Muscle layer of colon (tissue), 2 donors: ENCODE results near the gene ZNF79.
A peak's percentile ranks its signal among the peaks of the same experiment; 100 is the strongest.

Experiments used
- H3K27ac ChIP-seq: one replicate; pipeline ENCODE4 v1.7.0; 2013; ENCODE audit warnings: low read depth, mild to moderate bottlenecking, low read length, moderate library complexity
- H3K27me3 ChIP-seq, 2 donors: one replicate each; pipeline ENCODE4 v1.7.0; 2013; ENCODE audit warnings: low read length in 2 of 2, mild to moderate bottlenecking in 2 of 2; ENCODE audit not compliant: insufficient read depth in 2 of 2, control insufficient read depth in 1 of 2
- H3K36me3 ChIP-seq: one replicate; pipeline ENCODE4 v1.7.0; 2013; ENCODE audit warnings: mild to moderate bottlenecking, low read length; ENCODE audit not compliant: insufficient read depth
- H3K4me1 ChIP-seq: one replicate; pipeline ENCODE4 v1.7.0; 2013; ENCODE audit warnings: mild to moderate bottlenecking, low read length; ENCODE audit not compliant: insufficient read depth
- H3K4me3 ChIP-seq, 2 donors: one replicate each; pipeline ENCODE4 v1.7.0; 2013; ENCODE audit warnings: low read length in 2 of 2, low read depth in 1 of 2, mild to moderate bottlenecking in 1 of 2, moderate library complexity in 1 of 2
- H3K9ac ChIP-seq: one replicate; pipeline ENCODE4 v1.7.0; 2013; ENCODE audit warnings: low read length
- H3K9me3 ChIP-seq: one replicate; pipeline ENCODE4 v1.7.0; 2013; ENCODE audit warnings: mild to moderate bottlenecking, low read length
- donor health status: abdominal sarcoma.
- donor health status: Adenocarcinoma of cecum.

ZNF79 gene

DNA sequence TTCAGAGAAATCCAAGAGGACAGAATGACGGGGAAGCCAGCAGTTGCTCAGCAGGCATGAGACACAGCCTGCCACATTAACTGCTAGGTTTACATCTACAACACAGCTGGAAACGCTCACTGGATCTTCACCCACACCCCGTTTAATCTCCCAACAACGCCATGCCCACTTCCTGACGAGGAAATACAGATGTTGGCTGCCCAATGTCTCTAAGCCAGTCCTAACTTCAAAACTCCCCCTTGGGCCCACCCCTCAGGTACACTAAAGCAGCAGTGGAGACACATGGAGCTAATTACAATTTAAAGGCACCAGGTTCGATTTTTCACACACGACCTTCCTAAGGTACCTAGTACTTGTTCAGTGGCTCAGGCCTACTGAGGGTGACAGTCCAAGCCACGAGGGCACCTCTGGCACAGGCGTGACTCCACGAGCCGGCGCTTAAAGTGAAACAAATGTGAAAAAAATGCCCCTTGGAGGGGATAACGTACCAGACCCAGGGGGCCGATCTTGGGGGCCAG, 26.1 kb downstream of the ZNF79 start:
- H3K36me3 ChIP-seq: peaks cover 55% of the 10 kb centered on the region
- H3K9me3 ChIP-seq: no peaks in the 10 kb centered on the region
- peak overlapping the region; percentile 84 to 94 for H3K4me3 ChIP-seq
- no peaks in the 10 kb centered on the region for H3K27me3 ChIP-seq
- H3K27ac ChIP-seq: peak overlapping the region; percentile 95
- H3K4me1 ChIP-seq: peaks cover 36% of the 10 kb centered on the region
- H3K9ac ChIP-seq: peak overlapping the region; percentile 82

DNA sequence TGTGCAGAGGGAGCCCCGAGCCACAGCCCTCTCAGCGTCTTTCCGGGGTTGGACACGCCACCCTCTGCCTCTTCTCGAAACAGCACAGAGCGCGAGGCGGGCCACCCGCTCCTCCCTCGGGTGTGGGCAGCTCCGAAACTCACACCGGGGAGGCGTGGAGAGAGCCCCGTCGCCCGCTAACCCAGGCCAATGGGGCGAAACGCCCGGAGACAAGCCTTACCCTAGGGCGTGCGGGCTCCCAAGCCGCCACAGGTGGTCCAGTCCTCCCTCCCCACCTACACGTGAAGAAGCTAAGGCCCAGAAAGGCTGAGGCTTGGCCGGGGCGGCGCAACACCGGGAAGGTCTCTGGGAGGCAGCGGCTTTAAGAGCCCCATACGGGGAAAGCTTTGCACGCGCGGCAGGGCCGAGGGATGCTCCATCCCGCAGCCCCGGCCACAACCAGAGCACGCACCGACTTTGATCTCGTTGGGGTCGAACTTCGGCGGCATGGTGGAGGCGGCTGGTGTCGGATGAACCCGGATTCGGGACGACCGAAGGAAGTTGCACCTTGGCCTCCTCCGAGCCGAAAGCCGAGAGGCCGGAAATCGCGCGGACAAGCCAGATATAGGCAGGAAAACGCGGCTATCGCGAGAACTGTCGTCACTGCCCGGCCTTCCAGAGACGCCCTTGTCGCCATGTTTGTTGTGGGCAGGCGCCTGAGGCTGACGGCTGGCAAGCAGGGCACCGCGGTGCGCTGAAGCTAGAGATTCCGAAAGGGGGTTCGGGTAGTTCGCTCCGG, 26.8 kb downstream of the ZNF79 start, which contains the start of the genes LRSAM1 and RPL12:
Gene LRSAM1, plus strand, starts transcription at position 681 of the 778 bp plus-strand sequence. CDS start 3,018 bp downstream, outside the sequence.
Gene RPL12, minus strand, starts transcription at position 577 of the 778 bp plus-strand sequence. Its CDS starts 89 bp downstream, at position 488.
- Histone ChIP-seq H3K4me1 (peaks cover 41% of the 10 kb centered on the region), H3K36me3 (peaks cover 49% of the 10 kb centered on the region), H3K9me3 (no peaks in the 10 kb centered on the region), H3K9ac (peak within 1 kb of the TSS; percentile 82), H3K27ac (peak within 1 kb of the TSS; percentile 95), H3K4me3 (peak within 1 kb of the TSS; percentile 84 to 94), H3K27me3 (no peaks in the 10 kb centered on the region)

DNA sequence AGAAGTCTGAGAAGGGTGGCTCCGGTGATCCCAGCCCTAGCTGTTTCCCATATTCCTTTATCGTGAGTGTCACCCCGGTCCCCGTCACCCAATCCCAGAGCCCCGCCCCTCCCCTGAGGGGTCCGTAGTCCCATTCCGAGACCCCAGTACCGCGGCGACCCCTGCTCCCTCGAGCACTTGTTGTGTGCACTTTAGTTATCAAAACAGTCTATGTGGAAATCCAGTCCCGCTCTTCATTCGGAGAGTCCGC, 27.4 kb downstream of the ZNF79 start:
- H3K27me3 ChIP-seq: no peaks in the 10 kb centered on the region
- H3K9ac ChIP-seq: peak overlapping the region; percentile 69
- H3K27ac ChIP-seq: peak overlapping the region; percentile 95
- peak overlapping the region; percentile 84 to 94 for H3K4me3 ChIP-seq
- peaks cover 41% of the 10 kb centered on the region for H3K4me1 ChIP-seq
- H3K9me3 ChIP-seq: no peaks in the 10 kb centered on the region
- peaks cover 44% of the 10 kb centered on the region for H3K36me3 ChIP-seq

DNA sequence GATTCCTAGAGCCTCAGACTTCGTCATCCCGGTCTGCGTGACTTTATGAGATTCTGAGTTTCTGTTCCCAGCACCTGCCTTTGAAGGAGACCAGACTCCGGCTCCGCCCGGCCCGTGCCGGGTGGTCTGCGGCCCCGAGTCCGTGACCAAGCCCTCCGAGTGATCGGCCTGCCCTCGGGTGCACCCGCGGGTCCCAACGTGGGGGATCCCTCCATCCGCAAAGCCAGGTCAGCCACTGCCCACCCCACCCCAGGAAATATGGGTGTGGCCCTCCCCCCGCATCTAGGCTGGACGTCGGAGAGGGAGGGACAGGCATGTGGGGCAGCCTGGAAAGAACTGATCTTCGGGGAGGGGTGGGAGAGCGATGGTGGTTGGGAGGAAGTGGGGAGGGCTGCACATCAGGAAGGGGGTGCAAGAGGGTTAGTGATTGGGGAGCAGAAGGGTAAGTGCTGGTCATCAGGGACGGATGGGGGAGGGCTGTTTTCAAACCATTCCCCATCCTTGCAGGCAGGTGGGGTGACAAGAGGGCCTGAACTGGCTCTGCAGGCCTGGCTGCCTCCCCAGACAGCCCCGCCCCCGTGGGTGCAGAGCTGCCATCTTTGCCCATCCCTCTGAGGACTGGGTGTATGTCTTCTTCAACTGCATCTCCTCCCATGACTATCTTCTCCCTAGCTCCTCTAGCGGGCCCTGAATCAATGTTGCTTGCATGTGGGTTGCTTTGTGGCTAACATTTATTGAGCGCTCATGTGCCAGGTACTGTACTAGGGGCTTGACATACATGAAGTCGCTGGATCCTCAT, 27.9 kb downstream of the ZNF79 start:
- Histone ChIP-seq H3K27ac (peak overlapping the region; percentile 95), H3K4me3 (peak overlapping the region; percentile 84 to 94), H3K36me3 (peaks cover 38% of the 10 kb centered on the region), H3K9ac (peak overlapping the region; percentile 69), H3K4me1 (peaks cover 41% of the 10 kb centered on the region), H3K9me3 (no peaks in the 10 kb centered on the region), H3K27me3 (no peaks in the 10 kb centered on the region)

DNA sequence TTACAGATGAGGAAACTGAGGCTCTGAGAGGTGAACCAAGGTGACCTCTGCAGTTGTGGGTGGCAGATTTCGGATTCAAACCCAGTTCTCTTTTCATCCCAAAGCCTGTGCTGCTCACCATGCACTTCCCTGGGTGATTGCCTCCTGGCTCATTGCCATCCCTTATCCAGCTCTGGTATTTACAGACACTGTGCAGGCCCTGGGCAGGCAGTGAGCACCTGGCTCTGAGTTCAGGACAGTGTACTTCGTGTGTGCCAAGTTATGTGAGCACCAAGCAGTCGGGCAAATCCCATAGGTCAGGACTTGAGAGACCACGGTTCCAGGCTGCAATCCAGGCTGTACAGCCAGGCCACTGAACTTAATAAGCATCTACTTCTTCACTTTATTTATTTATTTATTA, 28.5 kb downstream of the ZNF79 start:
- Histone ChIP-seq H3K36me3 (peaks cover 38% of the 10 kb centered on the region), H3K4me3 (peak overlapping the region; percentile 84 to 94), H3K4me1 (peaks cover 41% of the 10 kb centered on the region), H3K27ac (peak overlapping the region; percentile 95), H3K9me3 (no peaks in the 10 kb centered on the region), H3K27me3 (no peaks in the 10 kb centered on the region), H3K9ac (no peak overlapping the region)

DNA sequence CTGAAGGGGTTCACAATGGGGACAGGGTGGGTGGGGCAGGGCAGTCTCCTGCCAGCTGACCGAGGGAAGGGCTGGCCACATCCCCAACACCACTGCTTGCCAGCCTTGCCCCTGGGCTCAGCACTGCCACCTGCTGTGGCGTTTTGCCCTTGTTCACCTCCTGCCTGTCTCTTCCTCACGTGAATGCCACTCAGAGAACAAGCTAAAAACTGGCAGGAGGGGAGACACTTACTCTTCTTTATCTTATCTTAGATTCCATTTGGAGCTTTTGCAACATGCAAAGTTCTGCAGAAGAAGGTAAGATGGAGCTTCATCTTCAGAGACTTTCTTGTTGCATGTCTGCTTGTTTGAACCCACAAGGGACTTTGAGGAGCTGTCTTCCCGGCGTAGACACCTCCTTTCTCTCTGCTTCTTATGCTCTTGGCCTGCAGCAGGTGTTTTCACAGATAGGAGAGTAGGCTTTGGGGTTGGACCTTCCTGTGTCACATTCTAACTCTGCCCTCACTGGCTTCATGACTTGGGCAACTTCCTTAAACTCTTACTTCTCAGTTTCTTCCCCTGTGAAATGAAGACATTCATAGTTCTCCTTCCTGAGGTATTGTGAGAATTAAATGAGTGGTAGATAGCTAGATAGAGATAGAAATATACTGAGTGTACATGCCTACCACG, 31.3 kb downstream of the ZNF79 start:
- peaks cover 33% of the 10 kb centered on the region for H3K36me3 ChIP-seq
- H3K27me3 ChIP-seq: no peaks in the 10 kb centered on the region
- H3K9ac ChIP-seq: no peak overlapping the region
- peaks cover 25% of the 10 kb centered on the region for H3K4me1 ChIP-seq
- H3K9me3 ChIP-seq: no peaks in the 10 kb centered on the region
- no peak overlapping the region for H3K4me3 ChIP-seq
- no peak overlapping the region for H3K27ac ChIP-seq

DNA sequence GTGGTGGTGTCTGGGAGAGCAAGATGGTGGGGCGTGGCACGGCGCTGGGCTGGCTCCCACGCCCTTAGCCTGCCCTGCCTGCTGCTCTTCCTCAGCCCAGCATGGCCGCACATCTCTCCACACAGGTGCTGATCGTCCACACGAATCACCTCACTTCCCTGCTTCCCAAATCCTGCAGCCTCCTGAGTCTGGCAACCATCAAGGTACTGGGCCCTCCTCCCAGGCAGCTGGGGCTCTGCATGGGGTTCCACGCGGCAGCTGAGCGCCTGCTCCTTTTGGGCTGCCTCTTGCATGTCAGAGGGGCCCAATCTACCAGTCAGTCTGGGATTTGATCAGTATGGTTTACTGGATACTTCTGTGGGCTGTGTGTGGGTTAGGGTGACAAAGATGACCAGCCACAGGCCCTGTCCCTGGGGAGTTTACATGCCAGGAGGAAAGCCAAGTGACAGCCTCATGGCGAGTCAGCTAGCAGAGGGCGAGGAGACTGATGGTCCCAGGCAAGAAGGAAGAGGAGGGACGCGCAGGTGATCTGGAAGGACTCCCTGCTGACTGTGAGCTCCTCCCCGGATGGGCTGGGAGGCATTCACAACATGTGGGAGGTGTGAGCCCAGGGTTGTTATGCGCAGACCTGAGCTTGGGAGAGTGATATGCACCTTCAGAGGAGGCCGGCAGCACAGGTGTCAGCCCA, 33.2 kb downstream of the ZNF79 start:
- H3K36me3 ChIP-seq: peaks cover 52% of the 10 kb centered on the region
- H3K27me3 ChIP-seq: no peaks in the 10 kb centered on the region
- no peak overlapping the region for H3K27ac ChIP-seq
- H3K4me3 ChIP-seq: no peak overlapping the region
- no peaks in the 10 kb centered on the region for H3K9me3 ChIP-seq
- H3K9ac ChIP-seq: no peak overlapping the region
- peaks cover 21% of the 10 kb centered on the region for H3K4me1 ChIP-seq

DNA sequence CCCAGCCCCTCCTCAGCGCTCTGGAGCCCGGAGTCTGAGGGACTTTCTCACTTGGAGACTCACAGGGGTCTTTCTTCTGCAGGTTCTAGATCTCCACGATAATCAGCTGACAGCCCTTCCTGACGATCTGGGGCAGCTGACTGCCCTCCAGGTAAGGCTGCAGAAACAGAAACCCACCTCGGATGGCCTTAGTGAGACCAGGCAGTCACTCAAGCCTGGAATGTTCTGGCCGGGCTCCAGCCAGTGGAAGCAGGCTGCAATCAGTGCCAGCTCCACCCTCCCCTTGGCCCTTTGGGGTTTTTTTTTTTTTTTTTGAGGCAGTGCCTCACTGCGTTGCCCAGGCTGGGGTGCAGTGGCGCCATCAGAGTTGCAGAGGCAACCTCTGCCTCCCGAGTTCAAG, 34.7 kb downstream of the ZNF79 start:
- Histone ChIP-seq H3K27me3 (no peaks in the 10 kb centered on the region), H3K27ac (no peak overlapping the region), H3K9me3 (no peaks in the 10 kb centered on the region), H3K4me3 (no peak overlapping the region), H3K4me1 (peaks cover 6% of the 10 kb centered on the region), H3K9ac (no peak overlapping the region), H3K36me3 (peaks cover 65% of the 10 kb centered on the region)

DNA sequence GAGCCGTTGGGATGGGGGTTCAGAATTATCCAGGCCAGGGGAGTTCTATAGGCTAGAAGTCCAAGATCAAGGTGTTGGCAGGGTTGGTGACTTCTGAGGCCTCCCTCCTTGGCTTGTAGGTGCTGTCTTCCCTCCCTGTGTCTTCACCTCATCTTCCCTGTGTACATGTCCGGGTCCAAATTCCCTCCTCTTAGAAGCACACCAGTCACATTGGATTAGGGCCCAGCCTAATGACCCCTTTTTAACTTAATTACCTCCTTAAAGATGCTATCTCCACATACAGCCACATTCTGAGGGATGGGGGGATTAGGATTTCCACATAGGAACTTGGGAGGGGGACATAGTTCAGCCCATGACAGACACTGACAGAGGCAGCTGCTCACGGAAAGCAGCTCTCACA, 39.2 kb downstream of the ZNF79 start:
- Histone ChIP-seq H3K36me3 (peaks cover 74% of the 10 kb centered on the region), H3K4me3 (no peak overlapping the region), H3K27ac (no peak overlapping the region), H3K27me3 (no peaks in the 10 kb centered on the region), H3K9me3 (no peaks in the 10 kb centered on the region), H3K9ac (no peak overlapping the region), H3K4me1 (no peaks in the 10 kb centered on the region)

DNA sequence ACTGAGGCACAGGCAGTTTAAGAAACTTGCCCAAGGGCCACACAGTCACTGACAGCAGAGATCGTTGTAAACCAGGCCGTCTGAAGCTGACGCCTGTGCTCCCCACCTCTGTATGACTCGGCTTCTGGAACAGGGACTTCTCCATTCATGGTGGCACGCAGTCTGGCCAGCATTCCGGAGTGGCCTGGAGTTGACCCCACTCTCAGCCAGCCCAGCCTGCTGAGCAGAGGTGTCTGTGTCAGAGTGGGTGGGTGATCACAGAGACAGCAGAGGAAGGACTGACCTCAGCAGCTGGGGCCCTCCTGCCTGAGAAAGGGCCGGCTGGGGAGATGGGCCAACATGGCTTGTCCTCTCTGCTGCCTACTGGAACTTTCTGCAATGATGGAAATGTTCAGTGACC, 39.7 kb downstream of the ZNF79 start:
- Histone ChIP-seq H3K9ac (no peak overlapping the region), H3K4me1 (no peaks in the 10 kb centered on the region), H3K27ac (no peak overlapping the region), H3K27me3 (no peaks in the 10 kb centered on the region), H3K9me3 (no peaks in the 10 kb centered on the region), H3K36me3 (peaks cover 77% of the 10 kb centered on the region), H3K4me3 (no peak overlapping the region)
